Posterior cingulate gyrus (tissue), 11 donors: Measurements from ENCODE around the gene NDST3.

ENCODE experiments used
- DNase-seq, 10 donors: peaks; one replicate each; pipeline versions ENCODE4 v3.0.0 to v3.0.0-alpha.2; 2020 to 2021; ENCODE audit warnings: mixed read lengths in 3 of 10
- intact Hi-C: fragments of 100-400 bp; cut with DNase I; formaldehyde crosslinking; loops from one replicate; pipeline ENCODE4 v1.15.1; 2023

The NDST3 gene

GRCh38 chr4:118076958-118077766, 42.9 kb downstream of the NDST3 start:
- intact Hi-C loops, result no loop called here
- peak in 1 of 10 donors; percentile 50 for DNase-seq

DNA sequence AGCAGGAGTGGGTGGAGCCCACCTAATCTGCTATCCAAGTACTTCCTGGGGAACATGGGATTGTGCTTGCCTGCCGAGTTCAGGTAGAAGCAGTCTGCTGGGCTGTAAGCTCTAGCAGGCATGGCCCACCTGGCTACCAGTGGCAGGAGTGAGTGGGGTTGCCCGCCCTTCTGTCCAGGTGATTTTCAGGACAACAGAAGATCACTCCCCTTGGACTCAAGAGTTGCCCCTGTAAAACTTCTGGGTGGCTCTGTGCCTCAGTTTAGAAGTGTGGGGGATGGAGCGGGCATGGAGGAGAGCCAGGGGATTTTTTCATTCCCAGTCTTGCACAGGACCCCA, 43.5 kb downstream of the NDST3 start:
- peak in 3 of 10 donors; percentile 17 to 60 (median 21) for DNase-seq
- intact Hi-C loops, result no loop called here

GRCh38 chr4:118081434-118081833, 47.1 kb downstream of the NDST3 start:
- no peak for DNase-seq
- intact Hi-C loops, result no loop called here

- intact Hi-C loops, result no loop called here
- no peak for DNase-seq
Measured at GRCh38 chr4:118082182-118082581, 47.9 kb downstream of the NDST3 start.

- intact Hi-C loops, result no loop called here
- no peak for DNase-seq
Measured at GRCh38 chr4:118085700-118086099, 51.4 kb downstream of the NDST3 start.

GRCh38 chr4:118086344-118086743, 52.1 kb downstream of the NDST3 start:
- peak in 1 of 10 donors; percentile 28 for DNase-seq
- intact Hi-C loops, result no loop called here

DNA sequence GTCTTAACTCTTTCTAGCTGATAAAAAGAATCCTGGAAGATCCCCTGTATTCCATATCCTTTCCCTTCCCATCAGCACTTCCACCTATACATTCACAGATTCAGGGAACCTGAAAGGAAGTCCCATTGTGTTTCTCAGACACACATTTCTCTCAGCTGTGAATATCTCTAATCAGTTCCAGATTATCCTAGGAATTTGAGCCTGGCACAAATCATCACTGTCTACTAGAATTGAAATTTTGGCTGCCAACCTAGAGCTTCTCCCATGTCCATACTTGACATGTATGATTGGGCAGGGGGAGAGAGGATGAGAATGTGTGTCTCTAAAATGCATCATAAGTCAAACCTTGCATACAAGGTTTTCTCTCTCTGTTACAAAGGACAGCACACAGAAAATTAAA, 53.1 kb downstream of the NDST3 start:
- intact Hi-C loops, result no loop called here
- no peak for DNase-seq

DNA sequence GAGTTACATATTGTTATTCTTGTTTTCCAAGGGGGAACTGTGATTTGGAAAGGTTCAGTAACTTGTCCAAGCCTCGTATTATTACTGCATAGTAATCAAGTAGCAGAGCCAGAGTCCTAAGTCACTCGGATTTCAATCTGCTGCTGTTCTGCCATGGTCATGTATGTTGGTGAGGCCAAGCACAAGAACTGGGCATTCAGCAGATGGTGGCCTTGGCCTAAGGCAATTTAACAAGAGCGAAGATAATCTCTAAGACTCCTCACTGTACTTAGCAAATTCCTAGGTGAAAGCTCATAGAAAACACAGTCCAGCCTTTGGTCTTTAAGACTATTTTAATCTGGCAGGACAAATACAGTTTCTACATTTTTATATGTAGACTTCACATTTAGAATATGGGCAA, 64.8 kb downstream of the NDST3 start:
- no peak for DNase-seq
- intact Hi-C loops, result no loop called here

- intact Hi-C loops, result no loop called here
- no peak for DNase-seq
Measured at GRCh38 chr4:118102195-118102594, 67.9 kb downstream of the NDST3 start.

- no peak for DNase-seq
- intact Hi-C loops, result no loop called here
Measured at GRCh38 chr4:118112117-118113046, 78.1 kb downstream of the NDST3 start.

DNA sequence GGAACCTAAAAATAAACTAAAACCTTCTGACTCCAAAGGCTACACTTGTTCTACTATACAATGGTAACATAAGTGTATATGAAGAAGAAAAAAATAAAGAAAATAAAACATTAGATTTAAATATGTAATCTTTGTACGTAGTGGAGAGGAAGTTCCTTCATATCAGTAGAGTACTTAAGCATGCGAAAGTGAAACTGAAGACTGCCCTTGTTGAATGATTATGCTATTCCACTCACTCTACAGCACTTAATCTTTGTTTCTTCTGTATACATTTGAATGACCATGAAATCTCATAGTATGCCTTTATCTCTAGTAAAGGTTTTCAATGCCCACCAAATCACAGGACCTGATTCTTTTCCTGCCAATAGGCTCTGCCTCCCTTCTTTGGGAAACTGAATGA, 78.9 kb downstream of the NDST3 start:
- no peak for DNase-seq
- intact Hi-C loops, result no loop called here

DNA sequence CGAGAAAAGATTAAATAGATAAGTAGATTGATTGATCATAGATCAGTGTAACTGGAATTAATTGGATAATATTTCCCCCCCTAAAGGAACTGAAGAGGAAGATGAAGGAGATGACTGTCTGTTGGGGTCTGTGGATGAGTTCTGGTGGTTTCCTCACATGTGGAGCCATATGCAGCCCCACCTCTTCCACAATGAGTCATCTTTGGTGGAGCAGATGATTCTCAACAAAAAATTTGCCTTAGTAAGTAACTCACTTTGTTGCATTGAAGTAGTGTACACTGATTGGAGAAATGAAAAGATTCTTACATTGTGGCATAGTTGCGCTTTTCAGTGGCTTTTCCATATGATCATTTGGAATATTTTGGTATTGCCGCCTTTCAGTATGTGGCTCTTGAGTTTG, 80.4 kb downstream of the NDST3 start:
- intact Hi-C loops, result no loop called here
- no peak for DNase-seq

DNA sequence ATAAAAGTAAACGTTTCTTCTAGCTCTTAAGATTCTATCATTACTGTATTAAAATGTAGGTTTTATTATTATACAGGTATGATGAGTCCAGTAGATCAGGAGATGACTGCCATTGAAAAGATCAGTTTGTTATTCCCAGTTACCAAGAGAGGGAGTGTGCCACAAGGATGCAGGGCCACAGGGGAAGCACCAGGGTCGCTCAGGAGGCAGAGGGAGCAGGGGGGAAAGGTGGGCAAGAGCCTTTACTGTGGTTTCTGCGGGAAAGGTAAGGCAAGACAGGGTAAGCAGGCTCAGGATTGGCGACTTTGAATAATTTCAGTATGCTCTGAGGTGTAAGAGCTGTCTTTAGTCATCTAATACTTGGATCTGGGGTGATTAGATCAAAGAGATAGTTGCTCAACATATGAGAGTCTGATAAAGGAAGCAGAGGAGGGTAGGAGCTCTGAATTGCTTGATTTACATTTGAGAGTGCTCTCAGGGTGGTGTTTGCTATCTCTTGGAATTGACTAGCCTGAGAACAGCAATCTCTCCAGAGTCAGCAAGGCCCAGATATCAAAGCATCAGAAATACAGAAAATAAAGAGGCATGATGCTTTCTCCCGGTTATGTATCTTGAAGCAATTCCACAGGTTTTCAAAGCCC, 86.0 kb downstream of the NDST3 start:
- intact Hi-C loops, result no loop called here
- DNase-seq, result no peak

GRCh38 chr4:118124997-118125396, 90.7 kb downstream of the NDST3 start:
- no peak for DNase-seq
- intact Hi-C loops, result no loop called here

- no peak for DNase-seq
- intact Hi-C loops, result no loop called here
Measured at GRCh38 chr4:118139241-118139640, 105.0 kb downstream of the NDST3 start.

DNA sequence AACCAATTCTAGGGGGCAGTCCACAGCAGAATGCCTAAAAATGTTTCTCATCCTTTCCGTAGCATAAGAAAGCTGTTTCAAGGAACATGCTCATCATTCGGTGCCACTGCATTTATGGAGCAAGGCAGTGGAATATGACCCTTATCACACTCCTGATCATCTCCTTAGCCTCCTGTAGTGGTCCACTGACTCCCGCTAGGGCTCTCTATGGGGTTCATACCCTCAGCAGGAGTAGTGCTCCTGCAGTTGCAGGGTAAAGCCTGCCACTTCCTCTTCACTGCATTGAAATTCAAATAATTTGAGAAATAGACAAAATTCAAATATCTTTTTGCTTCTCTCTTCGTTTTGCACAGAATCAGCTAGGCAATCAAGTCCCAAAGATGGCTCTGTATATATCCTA, 107.0 kb downstream of the NDST3 start:
- no peak for DNase-seq

GRCh38 chr4:118154649-118155048, 120.4 kb downstream of the NDST3 start:
- no peak for DNase-seq
- intact Hi-C loops, result no loop called here

More for the DNA sequence above, 107.0 kb downstream of the NDST3 start:
- intact Hi-C loops, result no loop called here

DNA sequence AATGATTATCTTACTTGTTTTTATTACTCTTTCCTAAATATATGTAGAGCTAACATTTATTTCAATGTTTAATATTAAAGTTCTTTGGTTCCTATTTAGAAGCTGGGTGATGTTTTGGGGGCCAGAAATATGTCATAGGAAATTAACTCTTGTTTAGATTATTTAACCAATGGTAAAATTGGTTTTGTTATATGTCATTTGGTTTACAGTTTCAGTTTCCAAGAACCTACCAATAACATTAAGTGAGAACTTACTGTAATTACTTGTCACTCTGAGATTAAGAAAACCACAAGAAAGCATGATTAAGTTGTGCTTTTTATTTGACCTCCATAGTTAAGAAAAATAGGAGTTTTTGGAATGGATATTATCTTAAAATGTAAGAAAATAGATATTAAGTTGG, 121.2 kb downstream of the NDST3 start:
- DNase-seq, result no peak
- intact Hi-C loops, result no loop called here

DNA sequence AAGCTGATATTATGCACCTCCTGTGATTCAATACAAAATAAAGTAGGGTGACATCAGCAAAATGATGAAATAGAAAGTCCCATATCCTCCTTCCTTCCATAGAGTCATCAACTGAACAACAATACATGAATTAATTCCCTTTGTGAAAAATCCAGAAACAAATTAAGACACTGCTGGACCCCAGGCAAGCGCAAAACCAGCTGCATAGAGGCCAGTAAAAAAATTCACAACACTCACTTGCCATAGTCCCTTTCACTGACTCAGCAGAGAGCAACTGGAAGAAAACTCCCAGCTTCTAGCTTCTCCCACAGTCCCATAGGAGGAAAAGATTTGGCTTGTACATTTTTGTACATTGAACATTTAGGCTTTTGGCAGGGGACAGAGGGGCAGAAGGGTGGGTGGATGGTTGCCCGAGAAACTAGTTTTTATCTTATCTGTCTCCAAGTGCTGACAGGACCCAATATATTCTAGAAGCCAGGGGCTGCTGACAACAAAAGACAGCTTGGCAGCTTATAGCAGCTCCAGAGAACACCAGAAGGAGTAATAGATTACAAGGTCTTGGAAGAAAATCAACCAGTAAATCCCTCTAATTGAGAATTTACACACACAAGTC, 124.6 kb downstream of the NDST3 start:
- intact Hi-C loops, result no loop called here
- no peak for DNase-seq

GRCh38 chr4:118167306-118167705, 133.0 kb downstream of the NDST3 start:
- intact Hi-C loops, result no loop called here
- DNase-seq, result no peak

- intact Hi-C loops, result no loop called here
- no peak for DNase-seq
Measured at GRCh38 chr4:118171381-118171780, 137.1 kb downstream of the NDST3 start.
